K562 (cell line): Measurements from ENCODE around the gene EMD. TPM values are rescaled to one million over a fixed set of nuclear protein-coding genes. Genes with fewer than 3 reads are reported as not detected.
A peak's percentile ranks its signal among the peaks of the same experiment; 100 is the strongest.

Source experiments
- CAMTA2 ChIP-seq: fragments of 250-450 bp; sonication (Bioruptor Pico); conservative IDR thresholded peaks from 2 replicates; pipeline ENCODE4 v1.5.1; 2022
- DNMT1 ChIP-seq: fragments of 450-650 bp; IDR thresholded peaks from 2 replicates; pipeline ENCODE4 v1.6.1; 2016; ENCODE audit warnings: antibody characterized with exemption, mild to moderate bottlenecking
- EHMT2 ChIP-seq: fragments of 450-650 bp; IDR thresholded peaks from 2 replicates; pipeline ENCODE4 v1.6.1; 2018; ENCODE audit warnings: antibody characterized with exemption
- HEY1 ChIP-seq: fragments of 250-450 bp; sonication (Bioruptor Pico); IDR thresholded peaks from 2 replicates; pipeline ENCODE4 v1.5.0; 2020; ENCODE audit warnings: mild to moderate bottlenecking, moderate library complexity, borderline replicate concordance
- JUNB ChIP-seq: fragments of 450-650 bp; formaldehyde crosslinking; conservative IDR thresholded peaks from 2 replicates; pipeline ENCODE4 v1.4.0; 2020; ENCODE audit warnings: mild to moderate bottlenecking
- KLF16 ChIP-seq: IDR thresholded peaks from 2 replicates; pipeline ENCODE4 v1.6.1; 2016; ENCODE audit warnings: antibody characterized with exemption
- MED1 ChIP-seq: sonication (generic); formaldehyde crosslinking; IDR thresholded peaks from 2 replicates; pipeline ENCODE4 v1.8.1; 2023; ENCODE audit warnings: missing genetic modification reagents, borderline replicate concordance
- NR3C1 ChIP-seq: sonication (generic); formaldehyde crosslinking; IDR thresholded peaks from 2 replicates; pipeline ENCODE4 v1.8.1; 2022; ENCODE audit warnings: missing genetic modification reagents
- PHB ChIP-seq: fragments of 250-450 bp; sonication (Bioruptor Pico); IDR thresholded peaks from 2 replicates; pipeline ENCODE4 v1.5.0; 2021
- POLR2G ChIP-seq: fragments of 200-400 bp; formaldehyde crosslinking; IDR thresholded peaks from 2 replicates; pipeline ENCODE4 v1.6.1; 2017; ENCODE audit warnings: low read depth, mild to moderate bottlenecking, antibody characterized with exemption, low read length, moderate library complexity
- PTRF ChIP-seq: fragments of 450-650 bp; IDR thresholded peaks from 2 replicates; pipeline ENCODE4 v1.6.1; 2016; ENCODE audit warnings: mild to moderate bottlenecking, missing genetic modification characterization, missing compliant biosample characterization
- PYGO2 ChIP-seq: fragments of 450-650 bp; IDR thresholded peaks from 2 replicates; pipeline ENCODE4 v1.6.1; 2016; ENCODE audit warnings: mild to moderate bottlenecking, missing genetic modification characterization, moderate library complexity, missing compliant biosample characterization
- RBFOX2 ChIP-seq: fragments of 200-400 bp; formaldehyde crosslinking; IDR thresholded peaks from 2 replicates; pipeline ENCODE4 v1.6.1; 2017; ENCODE audit warnings: low read depth, mild to moderate bottlenecking, low read length, moderate library complexity
- RBM22 ChIP-seq: fragments of 200-400 bp; formaldehyde crosslinking; IDR thresholded peaks from 2 replicates; pipeline ENCODE4 v1.6.1; 2018; ENCODE audit warnings: low read length, low read depth; ENCODE audit not compliant: poor library complexity, severe bottlenecking
- SIRT6 ChIP-seq: IDR thresholded peaks from one replicate; pipeline ENCODE4 v1.6.1; 2012; ENCODE audit warnings: low read depth, mild to moderate bottlenecking, control low read depth, inconsistent platforms, low read length, moderate library complexity
- SMARCC2 ChIP-seq: fragments of 450-650 bp; IDR thresholded peaks from 2 replicates; pipeline ENCODE4 v1.6.1; 2017; ENCODE audit warnings: antibody characterized with exemption, moderate library complexity, mild to moderate bottlenecking, low read depth
- SPI1 ChIP-seq: IDR thresholded peaks from 2 replicates; pipeline ENCODE4 v1.6.1; 2011; ENCODE audit warnings: low read depth, low read length, control low read depth, borderline replicate concordance
- TBL1XR1 ChIP-seq, 2 experiments: IDR thresholded peaks; 2 replicates each; pipeline ENCODE4 v1.6.1; 2012; ENCODE audit warnings: improper control_type of control experiment in 2 of 2, low read length in 2 of 2, mild to moderate bottlenecking in 1 of 2
- ZC3H8 ChIP-seq: fragments of 450-650 bp; IDR thresholded peaks from 2 replicates; pipeline ENCODE4 v1.6.1; 2017
- ZNF133 ChIP-seq: fragments of 250-450 bp; sonication (Bioruptor Pico); IDR thresholded peaks from 2 replicates; pipeline ENCODE4 v1.4.0; 2020; ENCODE audit warnings: mild to moderate bottlenecking
- ZNF384 ChIP-seq: IDR thresholded peaks from 2 replicates; pipeline ENCODE4 v1.6.1; 2012; ENCODE audit warnings: low read depth, low read length, improper control_type of control experiment
- ZNF583 ChIP-seq: fragments of 250-450 bp; sonication (Bioruptor Pico); IDR thresholded peaks from 2 replicates; pipeline ENCODE4 v1.4.0; 2020
- ZNF75A ChIP-seq: fragments of 450-650 bp; formaldehyde crosslinking; IDR thresholded peaks from 2 replicates; pipeline ENCODE4 v1.4.0; 2020; ENCODE audit warnings: mild to moderate bottlenecking
- polyA plus RNA-seq, 8 experiments: library from polyadenylated mRNA; depleted of rRNA in 4 of 8; stranded (reverse) in 5 of 8; unstranded in 3 of 8; fragments of >200 nt; fragmentation: Nextera tagmentation in 2 of 8; fragmentation: Illumina TruSeq in 1 of 8; extraction: Ambion mirVana in 2 of 8; extraction: Trizol in 1 of 8; gene quantifications; 2 replicates each; pipeline versions ENCODE4 v1.2.1 to v1.2.3, GENCODE V29; 2011 to 2014; ENCODE audit warnings: inconsistent platforms in 1 of 8, missing spikeins in 1 of 8
- total RNA-seq, 7 experiments: library from RNA; depleted of rRNA in 6 of 7; stranded (reverse); fragments of >200 nt in 6 of 7; fragmentation: Illumina TruSeq in 2 of 7; extraction: Trizol in 2 of 7; gene quantifications; 2 replicates each; pipeline versions ENCODE4 v1.2.1 to v1.2.3, GENCODE V29; 2011 to 2021; ENCODE audit warnings: low replicate concordance in 1 of 7
- TF ChIP-seq, protein P1 (sequence below): fragments of 450-650 bp; IDR thresholded peaks from 2 replicates; pipeline ENCODE4 v1.6.1; 2016
- TF ChIP-seq, protein P2 (sequence below): fragments of 250-450 bp; sonication (Bioruptor Pico); IDR thresholded peaks from 2 replicates; pipeline ENCODE4 v1.8.0; 2021; ENCODE audit warnings: moderate library complexity, mild to moderate bottlenecking, inconsistent platforms
- TF ChIP-seq, protein P3 (sequence below): sonication (generic); formaldehyde crosslinking; IDR thresholded peaks from 2 replicates; pipeline ENCODE4 v1.9.0; 2022; ENCODE audit warnings: mild to moderate bottlenecking, missing genetic modification reagents
- TF ChIP-seq, protein P4 (sequence below): IDR thresholded peaks from 2 replicates; pipeline ENCODE4 v1.6.1; 2011; ENCODE audit not compliant: insufficient read length; ENCODE audit errors: extremely low read depth
- TF ChIP-seq, protein P5 (sequence below): fragments of 450-650 bp; conservative IDR thresholded peaks from 2 replicates; pipeline ENCODE4 v1.6.1; 2016; ENCODE audit warnings: missing genetic modification characterization, low read depth, mild to moderate bottlenecking, control low read depth, missing compliant biosample characterization

Gene EMD
- total and polyA plus RNA-seq, 9 of the 15 experiments (the other 6 are each of a cell fraction or from before 2014, with no cell fraction given): 2.3 to 206 (median 61.9) TPM

DNA sequence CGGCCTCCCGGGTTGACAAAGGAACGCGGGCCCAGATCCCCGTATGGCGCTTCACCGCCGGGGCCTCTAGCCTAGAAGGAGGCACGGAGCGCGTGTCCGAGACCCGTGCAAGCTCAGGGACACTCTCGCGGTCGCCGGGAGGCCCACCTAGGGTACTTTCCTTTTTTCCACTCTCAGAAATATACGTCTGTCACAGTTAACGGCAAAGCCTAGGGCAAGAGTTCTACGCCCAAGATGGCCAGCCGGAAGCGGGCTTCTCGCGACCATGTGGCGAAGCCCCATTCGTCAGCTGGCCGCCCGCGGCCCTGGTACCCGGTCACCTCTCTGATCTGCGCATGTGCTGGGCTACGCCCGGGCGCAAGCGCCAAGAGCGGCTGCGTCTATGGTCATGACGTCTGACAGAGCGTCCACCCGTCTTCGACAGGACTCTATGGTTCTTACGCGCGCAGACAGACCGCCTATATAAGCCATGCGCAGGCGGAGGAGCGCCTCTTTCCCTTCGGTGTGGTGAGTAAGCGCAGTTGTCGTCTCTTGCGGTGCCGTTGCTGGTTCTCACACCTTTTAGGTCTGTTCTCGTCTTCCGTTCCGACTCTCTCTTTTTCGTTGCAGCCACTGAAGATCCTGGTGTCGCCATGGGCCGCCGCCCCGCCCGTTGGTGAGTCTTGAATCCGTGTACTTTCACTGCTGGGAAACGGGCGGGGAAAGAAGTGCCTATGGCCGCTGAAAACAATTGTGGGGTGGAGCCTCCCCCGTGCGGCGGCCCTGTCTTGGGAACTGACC is 19.0 kb downstream of the EMD start, which contains the start of gene RPL10 (continued):
- TF ChIP-seq, protein P1, sequence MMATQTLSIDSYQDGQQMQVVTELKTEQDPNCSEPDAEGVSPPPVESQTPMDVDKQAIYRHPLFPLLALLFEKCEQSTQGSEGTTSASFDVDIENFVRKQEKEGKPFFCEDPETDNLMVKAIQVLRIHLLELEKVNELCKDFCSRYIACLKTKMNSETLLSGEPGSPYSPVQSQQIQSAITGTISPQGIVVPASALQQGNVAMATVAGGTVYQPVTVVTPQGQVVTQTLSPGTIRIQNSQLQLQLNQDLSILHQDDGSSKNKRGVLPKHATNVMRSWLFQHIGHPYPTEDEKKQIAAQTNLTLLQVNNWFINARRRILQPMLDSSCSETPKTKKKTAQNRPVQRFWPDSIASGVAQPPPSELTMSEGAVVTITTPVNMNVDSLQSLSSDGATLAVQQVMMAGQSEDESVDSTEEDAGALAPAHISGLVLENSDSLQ: peak; percentile 75
- TF ChIP-seq, protein P2, sequence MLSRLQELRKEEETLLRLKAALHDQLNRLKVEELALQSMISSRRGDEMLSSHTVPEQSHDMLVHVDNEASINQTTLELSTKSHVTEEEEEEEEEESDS (CRISPR knock-in tag): no peak
- no peak for TF ChIP-seq ZNF75A
- no peak for TF ChIP-seq MED1
- TF ChIP-seq SIRT6: peak; percentile 70
- TF ChIP-seq, protein P3, sequence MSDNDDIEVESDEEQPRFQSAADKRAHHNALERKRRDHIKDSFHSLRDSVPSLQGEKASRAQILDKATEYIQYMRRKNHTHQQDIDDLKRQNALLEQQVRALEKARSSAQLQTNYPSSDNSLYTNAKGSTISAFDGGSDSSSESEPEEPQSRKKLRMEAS: peak; percentile 90
- TF ChIP-seq POLR2G: peak; percentile 98
- no peak for TF ChIP-seq ZC3H8
- no peak for TF ChIP-seq RBM22
- no peak for TF ChIP-seq DNMT1
- no peak for TF ChIP-seq SPI1
- peak; percentile 97 for TF ChIP-seq RBFOX2
- no peak for TF ChIP-seq HEY1
- no peak for TF ChIP-seq JUNB (CRISPR knock-in tag)
- TF ChIP-seq KLF16: no peak
- no peak for TF ChIP-seq EHMT2
- TF ChIP-seq NR3C1 (CRISPR knock-in tag): no peak
- TF ChIP-seq ZNF384: 0 out of 2 replicates have a peak, but pooled peaks have one; percentile 5
- TF ChIP-seq SMARCC2: no peak
- TF ChIP-seq PHB (CRISPR knock-in tag): no peak
- no peak for TF ChIP-seq PYGO2
- TF ChIP-seq ZNF133 (CRISPR knock-in tag): no peak
- TF ChIP-seq ZNF583: no peak
- TF ChIP-seq, protein P4, sequence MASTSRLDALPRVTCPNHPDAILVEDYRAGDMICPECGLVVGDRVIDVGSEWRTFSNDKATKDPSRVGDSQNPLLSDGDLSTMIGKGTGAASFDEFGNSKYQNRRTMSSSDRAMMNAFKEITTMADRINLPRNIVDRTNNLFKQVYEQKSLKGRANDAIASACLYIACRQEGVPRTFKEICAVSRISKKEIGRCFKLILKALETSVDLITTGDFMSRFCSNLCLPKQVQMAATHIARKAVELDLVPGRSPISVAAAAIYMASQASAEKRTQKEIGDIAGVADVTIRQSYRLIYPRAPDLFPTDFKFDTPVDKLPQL: peak; percentile 94
- TF ChIP-seq TBL1XR1 (IDR thresholded peaks at IDR 0.05; ENCODE audit: low read length in 2 of 2): peak in 1 of 2 experiments; percentile 24; a peak in 2 of 4 replicates
- no peak for TF ChIP-seq PTRF
- TF ChIP-seq, protein P5, sequence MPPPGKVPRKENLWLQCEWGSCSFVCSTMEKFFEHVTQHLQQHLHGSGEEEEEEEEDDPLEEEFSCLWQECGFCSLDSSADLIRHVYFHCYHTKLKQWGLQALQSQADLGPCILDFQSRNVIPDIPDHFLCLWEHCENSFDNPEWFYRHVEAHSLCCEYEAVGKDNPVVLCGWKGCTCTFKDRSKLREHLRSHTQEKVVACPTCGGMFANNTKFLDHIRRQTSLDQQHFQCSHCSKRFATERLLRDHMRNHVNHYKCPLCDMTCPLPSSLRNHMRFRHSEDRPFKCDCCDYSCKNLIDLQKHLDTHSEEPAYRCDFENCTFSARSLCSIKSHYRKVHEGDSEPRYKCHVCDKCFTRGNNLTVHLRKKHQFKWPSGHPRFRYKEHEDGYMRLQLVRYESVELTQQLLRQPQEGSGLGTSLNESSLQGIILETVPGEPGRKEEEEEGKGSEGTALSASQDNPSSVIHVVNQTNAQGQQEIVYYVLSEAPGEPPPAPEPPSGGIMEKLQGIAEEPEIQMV (tag): no peak
- TF ChIP-seq CAMTA2 (CRISPR knock-in tag): no peak
